ENCODE data around the gene RFFL.

The RFFL gene

GRCh38 chr17:34961093-34961911 is 102.2 kb downstream of the RFFL start, which contains the start of the genes CCT6B and ZNF830:
Gene CCT6B (minus strand): TSS chr17:34961460. CDS start chr17:34961393, 67 bp downstream.
Gene ZNF830 (plus strand): TSS chr17:34961540. CDS start chr17:34961567, 27 bp downstream.
- peak; percentile 80 for DNase-seq (ENCODE audit: extremely low read depth, low read depth)
- H3K4me3 ChIP-seq (replicated peaks; ENCODE audit: low read depth, low read length): peak within 1 kb of the TSS; percentile 99
- no peak for TF ChIP-seq CTCF (IDR thresholded peaks at IDR 0.05; ENCODE audit: low read depth, low read length, missing control alignments)

GRCh38 chr17:34958438-34958837 is 105.1 kb downstream of the RFFL start:
- no peak overlapping the region for H3K4me3 ChIP-seq (replicated peaks; ENCODE audit: low read depth, low read length)
- DNase-seq (ENCODE audit: extremely low read depth, low read depth): no peak
- no peak for TF ChIP-seq CTCF (IDR thresholded peaks at IDR 0.05; ENCODE audit: low read depth, low read length, missing control alignments)

All from HFF-Myc (cell line).